Activated T-helper 17 cell treated with anti-CD3 and anti-CD28 coated beads, Interleukin-2, amount 50 U/mL, for 72 hours (primary cell): ENCODE measurements around the gene NUFIP2. TPM values are rescaled to one million over a fixed set of nuclear protein-coding genes. Genes with fewer than 3 reads are reported as not detected.
A peak's percentile ranks its signal among the peaks of the same experiment; 100 is the strongest.
"Not testable (repeated sequence)": the region's sequence is repeated elsewhere in the genome, so short reads cannot be mapped to it uniquely, and the experiment has no call there.

Experiments
- ATAC-seq: fragments of 150-1000 bp; cut with Tn5 transposase; replicated peaks from 2 replicates; pipeline ENCODE4 v1.10.0; 2021; ENCODE audit warnings: mild to moderate bottlenecking, moderate library complexity
- H3K27ac Mint-ChIP-seq: one replicate; pipeline ENCODE4 v1.8.0; 2022; ENCODE audit warnings: mixed read lengths
- H3K27me3 Mint-ChIP-seq: one replicate; pipeline ENCODE4 v1.8.0; 2022; ENCODE audit warnings: mixed read lengths
- H3K36me3 Mint-ChIP-seq: one replicate; pipeline ENCODE4 v1.8.0; 2022; ENCODE audit warnings: low read depth, mild to moderate bottlenecking, mixed read lengths
- H3K4me1 Mint-ChIP-seq: one replicate; pipeline ENCODE4 v1.8.0; 2022; ENCODE audit warnings: mixed read lengths
- H3K4me3 Mint-ChIP-seq: one replicate; pipeline ENCODE4 v1.8.0; 2022; ENCODE audit warnings: mild to moderate bottlenecking, mixed read lengths
- H3K9me3 Mint-ChIP-seq: one replicate; pipeline ENCODE4 v1.8.0; 2022; ENCODE audit warnings: mixed read lengths
- total RNA-seq, 2 donors: library from RNA; stranded (reverse); gene quantifications; one replicate each; pipeline ENCODE4 v1.2.3, GENCODE V29; 2022

NUFIP2 gene
- total RNA-seq, 2 donors from 2014 or later: 61.6 to 65.1 TPM

DNA sequence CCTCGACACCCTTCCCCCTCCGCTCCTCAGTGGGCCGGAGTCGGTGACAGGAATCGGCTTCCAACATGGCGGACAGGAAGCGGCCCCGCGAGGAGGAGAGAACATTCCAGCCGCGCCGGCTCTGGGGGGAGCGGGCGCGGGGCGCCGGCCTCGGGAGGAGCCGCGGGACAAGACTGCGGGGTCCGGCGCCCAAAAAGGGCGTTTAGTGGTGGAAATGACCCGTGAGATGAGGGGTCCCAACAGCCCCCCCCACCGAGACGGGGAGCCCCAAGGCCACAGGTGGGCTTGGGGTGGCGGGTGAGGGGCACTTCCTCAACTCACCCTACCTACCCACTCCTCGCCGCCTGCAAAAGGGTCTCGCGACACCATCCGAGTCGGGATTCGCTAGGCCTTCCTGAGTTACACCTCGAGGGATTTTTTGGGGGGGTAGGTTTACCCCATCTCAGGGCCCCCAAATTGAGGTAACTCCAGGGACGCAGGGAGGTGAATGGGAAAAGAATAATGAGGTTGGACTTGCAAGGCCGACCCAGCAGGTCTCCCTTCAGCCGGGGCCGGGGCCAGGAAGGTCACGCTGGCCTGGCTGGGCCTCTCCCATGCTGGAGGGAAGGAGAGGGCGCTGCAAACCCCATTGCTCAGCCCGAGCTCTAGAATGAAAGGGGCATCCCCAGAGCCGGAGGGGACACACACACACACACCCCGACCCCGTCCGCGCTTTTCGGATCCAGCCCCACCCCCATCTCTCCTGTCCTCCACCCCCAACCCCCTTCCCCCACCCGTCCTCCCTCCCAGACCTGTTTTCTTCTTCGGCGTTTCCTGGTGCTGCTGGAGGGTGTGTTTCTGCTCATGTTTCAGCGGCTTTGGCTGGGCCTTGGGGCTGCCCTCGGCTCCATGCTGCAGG, 707 bp downstream of the NUFIP2 start:
- Mint-ChIP-seq H3K4me1 (peaks cover 20% of the 10 kb centered on the region), H3K27ac (peak overlapping the region; percentile 99), H3K9me3 (no peaks in the 10 kb centered on the region), H3K27me3 (no peaks in the 10 kb centered on the region), H3K4me3 (peak overlapping the region; percentile 99), H3K36me3 (peaks cover 53% of the 10 kb centered on the region)
- ATAC-seq: peak; percentile 44

DNA sequence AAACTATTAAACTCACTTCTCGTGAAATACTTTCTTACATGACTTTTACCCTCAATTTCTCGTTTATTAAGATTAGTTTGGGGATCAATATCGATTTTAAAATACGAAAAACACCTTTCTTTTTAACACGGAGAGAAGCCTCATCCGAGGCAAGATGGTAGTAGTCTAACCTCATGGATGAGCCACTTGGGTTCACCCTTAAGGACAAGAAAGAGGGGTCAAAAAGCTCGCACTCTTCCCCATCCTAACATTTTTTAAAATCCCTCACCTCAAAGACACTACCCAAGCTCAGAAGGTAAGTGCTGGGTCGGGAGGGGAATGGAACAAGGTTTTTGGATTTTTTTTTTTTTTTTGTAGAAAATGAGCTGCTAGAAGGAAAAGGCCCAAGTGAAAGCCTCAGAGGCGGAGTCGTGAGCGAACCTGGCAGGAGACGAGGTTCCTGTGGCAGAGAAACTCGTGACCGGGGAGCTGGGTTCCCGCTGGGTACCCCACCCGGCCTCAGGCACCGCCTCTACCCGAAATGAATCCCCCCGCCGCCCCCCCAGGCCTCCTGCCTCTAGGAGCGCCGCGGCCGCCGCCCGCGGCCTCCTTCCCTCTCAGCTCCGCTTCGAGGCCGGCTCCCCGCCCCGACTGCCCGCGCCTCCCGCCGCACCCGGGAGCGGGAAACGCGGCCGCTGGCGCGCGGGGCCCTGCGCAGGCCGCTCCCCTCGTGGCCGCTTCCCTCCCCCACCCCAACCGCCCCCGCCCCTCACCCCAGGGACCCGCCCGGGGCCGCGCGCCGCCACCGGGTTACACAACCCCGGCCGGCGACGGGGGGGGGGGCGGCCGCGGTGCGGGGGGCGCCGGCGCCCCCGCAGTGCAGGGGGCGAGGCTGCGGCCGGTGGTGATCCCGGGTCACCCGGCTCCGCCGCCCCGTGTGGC, 1.6 kb downstream of the NUFIP2 start:
- H3K4me3 Mint-ChIP-seq: peak overlapping the region; percentile 99

DNA sequence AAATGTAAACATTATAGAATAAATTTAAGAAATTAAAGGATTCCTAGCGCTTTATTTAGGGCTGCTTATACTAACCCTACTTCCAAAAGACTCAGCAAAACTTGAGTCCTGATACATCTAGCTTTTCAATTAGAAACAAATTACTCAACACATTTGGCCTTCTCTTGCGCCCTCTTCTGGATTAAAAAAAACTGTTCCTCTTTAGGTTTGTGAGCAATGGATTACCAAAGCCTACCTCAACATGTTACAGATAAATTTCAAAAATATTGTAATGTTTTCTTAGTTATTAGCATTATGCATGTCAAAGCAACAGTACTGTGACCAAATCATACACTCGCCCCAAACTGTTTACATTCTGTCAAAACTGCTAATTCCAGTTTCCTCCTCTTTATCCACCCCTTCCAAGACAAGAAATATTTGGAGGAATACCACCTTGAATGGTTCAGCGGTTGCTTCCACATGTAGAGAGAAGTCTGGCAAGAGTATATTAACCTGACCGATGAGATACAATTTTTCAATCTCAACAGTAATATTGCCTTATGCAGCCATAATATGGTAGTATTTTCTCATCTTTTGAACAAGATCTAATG, 2.7 kb downstream of the NUFIP2 start:
- Mint-ChIP-seq H3K27ac (peak overlapping the region; percentile 93), H3K4me1 (peaks cover 34% of the 10 kb centered on the region), H3K9me3 (no peaks in the 10 kb centered on the region), H3K4me3 (peak overlapping the region; percentile 99), H3K36me3 (peaks cover 73% of the 10 kb centered on the region), H3K27me3 (no peaks in the 10 kb centered on the region)
- ATAC-seq: no peak

More for the DNA sequence above, 1.6 kb downstream of the NUFIP2 start:
- Mint-ChIP-seq H3K36me3 (peaks cover 63% of the 10 kb centered on the region), H3K27me3 (no peaks in the 10 kb centered on the region), H3K9me3 (no peaks in the 10 kb centered on the region), H3K4me1 (peaks cover 26% of the 10 kb centered on the region), H3K27ac (peak overlapping the region; percentile 93)
- peak; percentile 1 for ATAC-seq

DNA sequence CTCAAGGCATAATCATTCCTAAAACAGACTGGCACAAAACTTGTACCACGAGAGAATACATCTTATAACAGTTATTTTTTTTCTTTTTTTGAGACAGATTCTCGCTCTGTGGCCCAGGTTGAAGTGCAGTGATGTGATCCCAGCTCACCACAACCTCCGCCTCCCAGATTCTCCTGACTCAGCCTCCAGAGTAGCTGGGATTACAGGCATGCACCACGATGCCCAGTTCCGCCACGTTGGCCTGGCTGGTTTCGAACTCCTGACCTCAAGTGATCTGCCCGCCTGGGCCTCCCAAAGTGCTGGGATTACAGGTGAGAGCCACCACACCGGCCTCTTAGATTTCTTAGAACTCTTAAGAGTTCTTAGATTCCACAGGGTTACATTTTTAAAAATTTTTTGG, 4.1 kb downstream of the NUFIP2 start:
- no peaks in the 10 kb centered on the region for H3K9me3 Mint-ChIP-seq
- peaks cover 29% of the 10 kb centered on the region for H3K4me1 Mint-ChIP-seq
- H3K4me3 Mint-ChIP-seq: peak overlapping the region; percentile 99
- H3K27ac Mint-ChIP-seq: peak overlapping the region; percentile 78
- H3K36me3 Mint-ChIP-seq: peaks cover 87% of the 10 kb centered on the region
- no peak for ATAC-seq
- no peaks in the 10 kb centered on the region for H3K27me3 Mint-ChIP-seq

DNA sequence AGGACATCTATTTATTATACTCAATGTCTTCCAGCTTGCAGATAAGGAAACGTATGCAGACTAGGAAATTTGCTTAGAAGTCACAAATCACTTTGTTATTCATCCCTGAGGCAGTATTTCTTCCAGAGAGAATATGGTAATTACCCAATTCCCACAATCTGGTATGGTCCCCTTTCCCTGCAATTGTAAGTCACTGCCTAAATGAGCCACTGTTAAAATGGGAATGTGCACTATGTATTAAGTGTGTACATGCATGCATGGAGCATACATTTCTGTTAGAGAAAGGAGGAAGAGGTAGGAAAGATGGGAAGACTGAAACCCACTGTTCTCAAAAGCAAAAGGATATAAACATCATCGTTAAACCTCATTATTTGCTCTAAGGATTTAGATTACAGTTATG, 10.0 kb downstream of the NUFIP2 start:
- Mint-ChIP-seq H3K4me1 (peaks cover 37% of the 10 kb centered on the region), H3K27me3 (no peaks in the 10 kb centered on the region), H3K36me3 (peaks cover 100% of the 10 kb centered on the region), H3K9me3 (peaks cover 4% of the 10 kb centered on the region), H3K27ac (peak overlapping the region; percentile 15), H3K4me3 (peak overlapping the region; percentile 49)
- no peak for ATAC-seq

GRCh38 chr17:29283496-29283895, 10.5 kb downstream of the NUFIP2 start:
- Mint-ChIP-seq H3K27ac (peak overlapping the region; percentile 15), H3K4me1 (peaks cover 32% of the 10 kb centered on the region), H3K4me3 (peak overlapping the region; percentile 49), H3K9me3 (peaks cover 4% of the 10 kb centered on the region), H3K27me3 (no peaks in the 10 kb centered on the region), H3K36me3 (peaks cover 100% of the 10 kb centered on the region)
- ATAC-seq: no peak

DNA sequence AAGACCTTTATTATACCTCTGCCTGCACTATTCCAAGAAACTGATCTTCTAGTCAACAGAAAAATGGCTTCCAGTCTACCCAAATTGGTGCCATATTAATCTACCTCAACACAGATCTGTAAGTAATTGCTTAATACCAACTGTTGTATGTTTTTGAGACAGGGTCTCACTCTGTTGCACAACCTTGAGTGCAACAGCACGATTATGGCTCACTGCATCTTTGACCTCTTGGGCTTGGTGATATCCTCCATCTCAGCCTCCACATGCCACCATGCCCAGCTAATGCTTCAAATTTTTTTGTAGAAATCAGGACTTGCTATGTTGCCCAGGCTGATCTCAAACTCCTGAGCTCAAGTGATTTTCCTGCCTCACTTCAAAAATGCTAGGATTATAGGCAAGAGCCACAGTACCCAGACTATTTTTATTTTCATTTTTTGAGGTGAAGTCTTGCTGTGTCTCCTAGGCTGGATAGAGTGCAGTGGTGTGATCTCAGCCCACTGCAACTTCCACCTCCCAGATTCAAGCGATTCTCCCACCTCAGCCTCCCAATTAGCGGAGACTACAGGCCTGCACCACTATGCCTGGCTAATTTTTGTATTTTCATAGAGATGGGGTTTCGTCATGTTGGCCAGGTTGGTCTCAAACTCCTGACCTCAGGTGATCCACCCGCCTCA, 14.4 kb downstream of the NUFIP2 start:
- no peak for ATAC-seq
- peak overlapping the region; percentile 6 for H3K27ac Mint-ChIP-seq

DNA sequence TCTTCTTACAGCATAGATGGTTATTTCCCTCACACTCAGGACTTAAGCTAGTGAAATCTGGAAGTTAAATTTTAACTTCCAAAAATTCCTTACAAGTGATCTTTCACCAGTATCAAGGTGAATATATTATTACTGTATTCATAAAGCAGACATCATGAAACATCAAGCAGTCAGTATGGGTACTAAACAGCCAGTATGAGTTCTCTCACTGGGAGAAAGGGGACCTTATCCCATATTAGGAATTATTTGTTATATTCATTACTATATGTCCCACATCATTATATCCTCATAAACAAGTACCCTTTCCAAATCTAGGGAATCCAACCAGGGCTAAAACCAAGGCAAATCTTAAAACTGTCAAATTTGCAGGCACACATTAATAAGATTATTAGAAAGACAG, 15.3 kb downstream of the NUFIP2 start:
- H3K27me3 Mint-ChIP-seq: no peaks in the 10 kb centered on the region
- no peak for ATAC-seq
- H3K9me3 Mint-ChIP-seq: peaks cover 4% of the 10 kb centered on the region
- no peak overlapping the region for H3K27ac Mint-ChIP-seq
- no peak overlapping the region for H3K4me3 Mint-ChIP-seq
- H3K36me3 Mint-ChIP-seq: peaks cover 100% of the 10 kb centered on the region
- peaks cover 35% of the 10 kb centered on the region for H3K4me1 Mint-ChIP-seq

More for the DNA sequence above, 14.4 kb downstream of the NUFIP2 start:
- Mint-ChIP-seq H3K36me3 (peaks cover 100% of the 10 kb centered on the region), H3K4me3 (peak overlapping the region; percentile 25), H3K9me3 (peaks cover 4% of the 10 kb centered on the region), H3K4me1 (peaks cover 35% of the 10 kb centered on the region), H3K27me3 (no peaks in the 10 kb centered on the region)

GRCh38 chr17:29273924-29274323, 20.0 kb downstream of the NUFIP2 start:
- no peak overlapping the region for H3K4me3 Mint-ChIP-seq
- peaks cover 100% of the 10 kb centered on the region for H3K36me3 Mint-ChIP-seq
- no peaks in the 10 kb centered on the region for H3K9me3 Mint-ChIP-seq
- no peak for ATAC-seq
- H3K27me3 Mint-ChIP-seq: no peaks in the 10 kb centered on the region
- H3K4me1 Mint-ChIP-seq: peaks cover 29% of the 10 kb centered on the region
- H3K27ac Mint-ChIP-seq: no peak overlapping the region

DNA sequence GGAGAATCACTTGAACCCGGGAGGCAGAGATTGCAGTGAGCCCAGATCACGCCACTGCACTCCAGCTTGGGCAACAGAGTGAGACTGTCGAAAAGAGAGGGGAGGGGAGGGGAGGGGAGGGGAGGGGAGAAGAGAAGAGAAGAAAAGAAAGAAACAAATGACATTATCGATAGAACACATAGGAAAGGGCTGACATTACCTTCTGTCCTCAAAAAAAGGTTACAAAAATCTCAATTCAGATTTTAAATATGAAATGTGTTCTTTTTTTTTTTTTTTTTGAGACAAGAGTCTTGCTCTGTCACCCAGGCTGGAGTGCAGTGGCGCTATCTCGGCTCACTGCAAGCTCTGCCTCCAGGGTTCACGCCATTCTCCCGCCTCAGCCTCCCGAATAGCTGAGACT, 22.0 kb downstream of the NUFIP2 start:
- Mint-ChIP-seq H3K36me3 (peaks cover 100% of the 10 kb centered on the region), H3K4me1 (peaks cover 22% of the 10 kb centered on the region), H3K27ac (peak overlapping the region; percentile 67)
- not testable (repeated sequence) for H3K27me3 Mint-ChIP-seq, H3K9me3 Mint-ChIP-seq, ATAC-seq, H3K4me3 Mint-ChIP-seq

GRCh38 chr17:29263916-29264315, 30.0 kb downstream of the NUFIP2 start:
- Mint-ChIP-seq H3K27ac (peak overlapping the region; percentile 72), H3K9me3 (no peaks in the 10 kb centered on the region), H3K36me3 (peaks cover 100% of the 10 kb centered on the region), H3K4me3 (no peak overlapping the region), H3K27me3 (no peaks in the 10 kb centered on the region), H3K4me1 (peaks cover 9% of the 10 kb centered on the region)
- ATAC-seq: peak; percentile 34

DNA sequence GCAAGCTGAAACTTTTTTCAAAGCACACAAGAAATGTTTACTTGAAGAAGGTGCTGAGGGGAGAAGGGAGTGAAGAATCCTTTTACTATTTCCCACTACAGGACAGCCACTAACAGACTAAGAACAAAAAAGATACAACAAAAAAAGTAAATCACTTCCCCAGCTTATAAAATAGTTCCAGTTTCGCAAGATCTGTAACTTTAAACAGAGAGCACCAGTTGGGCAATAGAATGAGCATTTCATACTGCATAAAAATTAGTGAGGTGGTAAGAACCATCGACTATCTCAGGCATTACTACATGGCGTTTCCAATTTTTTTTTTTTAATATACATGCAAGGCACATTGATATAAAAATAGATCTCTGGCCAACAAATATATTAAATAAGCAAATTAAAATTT, 36.2 kb downstream of the NUFIP2 start:
- ATAC-seq: no peak
- no peaks in the 10 kb centered on the region for H3K27me3 Mint-ChIP-seq
- peak overlapping the region; percentile 36 for H3K4me3 Mint-ChIP-seq
- no peak overlapping the region for H3K27ac Mint-ChIP-seq
- H3K9me3 Mint-ChIP-seq: no peaks in the 10 kb centered on the region
- H3K4me1 Mint-ChIP-seq: peaks cover 15% of the 10 kb centered on the region
- peaks cover 91% of the 10 kb centered on the region for H3K36me3 Mint-ChIP-seq

- Mint-ChIP-seq H3K36me3 (peaks cover 87% of the 10 kb centered on the region), H3K4me3 (peak overlapping the region; percentile 36), H3K27me3 (no peaks in the 10 kb centered on the region), H3K9me3 (no peaks in the 10 kb centered on the region), H3K27ac (peak overlapping the region; percentile 58), H3K4me1 (peaks cover 15% of the 10 kb centered on the region)
- ATAC-seq: peak; percentile 46
Measured at GRCh38 chr17:29256735-29257466, 37.0 kb downstream of the NUFIP2 start.
